Activated B cell treated with CpG ODN at 0.5 μM for 24 hours (primary cell): ENCODE measurements around the gene BBIP1. TPM values are rescaled to one million over a fixed set of nuclear protein-coding genes. Genes with fewer than 3 reads are reported as not detected.
A peak's percentile ranks its signal among the peaks of the same experiment; 100 is the strongest.

Source experiments
- ATAC-seq: fragments of 200-7000 bp; cut with Tn5 transposase; one replicate; pipeline ENCODE4 v1.10.0; 2021; ENCODE audit warnings: low read depth, mild to moderate bottlenecking, moderate library complexity
- CTCF ChIA-PET: fragments of 350-600 bp; sonication (Branson Sonifier 250); formaldehyde crosslinking; loops from one replicate; lab custom pipeline; 2021; ENCODE audit warnings: antibody characterized with exemption; lab: Charles Lee
- POLR2A ChIA-PET: fragments of 350-600 bp; sonication (Branson Sonifier 250); formaldehyde crosslinking; loops from one replicate; lab custom pipeline; 2021; ENCODE audit warnings: antibody characterized with exemption; lab: Charles Lee
- DNase-seq: peaks from one replicate; pipeline ENCODE4 v3.0.0; 2022
- H3K27ac Mint-ChIP-seq: one replicate; pipeline ENCODE4 v1.8.0; 2020; ENCODE audit warnings: mixed read lengths
- H3K27me3 Mint-ChIP-seq: one replicate; pipeline ENCODE4 v1.8.0; 2021; ENCODE audit warnings: mixed read lengths
- H3K36me3 Mint-ChIP-seq: one replicate; pipeline ENCODE4 v1.8.0; 2021; ENCODE audit warnings: low read depth, mixed read lengths
- H3K4me1 Mint-ChIP-seq: one replicate; pipeline ENCODE4 v1.8.0; 2021; ENCODE audit warnings: mixed read lengths
- H3K4me3 Mint-ChIP-seq: one replicate; pipeline ENCODE4 v1.8.0; 2020; ENCODE audit warnings: mild to moderate bottlenecking, mixed read lengths
- H3K9me3 Mint-ChIP-seq: one replicate; pipeline ENCODE4 v1.8.0; 2020; ENCODE audit warnings: mixed read lengths
- CTCF ChIP-seq: fragments of 200-600 bp; IDR thresholded peaks from one replicate; pipeline ENCODE4 v1.8.0; 2022; ENCODE audit warnings: antibody characterized with exemption, mild to moderate bottlenecking
- intact Hi-C: fragments of 100-400 bp; cut with micrococcal nuclease; formaldehyde crosslinking; loops from one replicate; pipeline ENCODE4 v1.15.1; 2024
- total RNA-seq: library from RNA; stranded (reverse); gene quantifications from 2 replicates; pipeline ENCODE4 v1.2.3, GENCODE V29; 2022

The BBIP1 gene
- total RNA-seq, 1 donor from 2014 or later, result 29.0 TPM

GRCh38 chr10:110887560-110887959 lies 31.4 kb downstream of the BBIP1 start:
- ChIA-PET POLR2A (interaction anchor here (1.0 to 2.2 kb wide), 3 partner anchors 15 to 287 kb away, joined by 3 to 7 read pairs (median 6); partner anchors contain the start of genes BBIP1 and SHOC2), CTCF (interaction anchor here (1.3 to 1.7 kb wide), 4 partner anchors 9 to 141 kb away, joined by 3 to 9 read pairs (median 5); no protein-coding TSS in a partner anchor)
- Mint-ChIP-seq H3K4me1 (peaks cover 17% of the 10 kb centered on the region), H3K27ac (peak overlapping the region; percentile 41), H3K9me3 (no peaks in the 10 kb centered on the region), H3K36me3 (peaks cover 75% of the 10 kb centered on the region), H3K4me3 (no peak overlapping the region), H3K27me3 (no peaks in the 10 kb centered on the region)
- intact Hi-C loops, result no loop called here
- TF ChIP-seq CTCF, result no peak
- DNase-seq (no peak), ATAC-seq (no peak)

GRCh38 chr10:110885932-110886674 lies 32.9 kb downstream of the BBIP1 start:
- ChIA-PET CTCF (interaction anchor here (1.7 kb wide), 1 partner anchor 11 kb away, joined by 6 read pairs; no protein-coding TSS in a partner anchor), POLR2A (interaction anchor here (2.2 kb wide), 1 partner anchor 13 kb away, joined by 7 read pairs; no protein-coding TSS in a partner anchor)
- TF ChIP-seq CTCF, result no peak
- H3K4me1 Mint-ChIP-seq, result peaks cover 27% of the 10 kb centered on the region
- peaks cover 75% of the 10 kb centered on the region for H3K36me3 Mint-ChIP-seq
- no peaks in the 10 kb centered on the region for H3K9me3 Mint-ChIP-seq
- intact Hi-C loops, result no loop called here
- no peak for ATAC-seq
- DNase-seq, result no peak
- no peak overlapping the region for H3K4me3 Mint-ChIP-seq
- H3K27me3 Mint-ChIP-seq, result no peaks in the 10 kb centered on the region
- H3K27ac Mint-ChIP-seq, result peak overlapping the region; percentile 38

DNA sequence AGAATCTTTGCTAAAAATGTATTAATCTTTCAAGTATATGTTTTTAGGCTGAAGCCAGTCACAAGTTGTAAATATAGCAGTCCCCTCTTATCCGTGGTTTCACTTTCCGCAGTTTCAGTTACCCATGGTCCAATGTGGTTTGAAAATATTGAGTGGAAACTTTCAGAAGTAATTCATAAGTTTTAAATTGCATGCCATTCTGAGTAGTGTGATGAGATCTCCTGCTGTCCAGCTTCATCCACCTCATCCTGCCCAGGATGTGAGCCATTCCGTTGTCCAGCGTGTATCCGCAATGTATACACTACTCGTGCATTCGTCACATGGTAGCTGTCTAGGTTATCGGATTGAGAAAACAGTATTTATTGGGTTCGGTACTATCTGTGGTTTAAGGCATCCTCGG lies 35.1 kb downstream of the BBIP1 start:
- CTCF ChIA-PET, result interaction anchor here (1.0 to 1.6 kb wide), 3 partner anchors 11 to 80 kb away, joined by 3 to 9 read pairs (median 3); no protein-coding TSS in a partner anchor
- ATAC-seq, result no peak
- no peak for TF ChIP-seq CTCF
- Mint-ChIP-seq H3K9me3 (no peaks in the 10 kb centered on the region), H3K27me3 (no peaks in the 10 kb centered on the region), H3K4me1 (peaks cover 39% of the 10 kb centered on the region), H3K36me3 (peaks cover 78% of the 10 kb centered on the region), H3K27ac (peak overlapping the region; percentile 79), H3K4me3 (no peak overlapping the region)
- DNase-seq, result no peak
- intact Hi-C loops, result loop anchor here (1.0 kb wide), 1 partner anchor 9 kb away; no protein-coding TSS in a partner anchor
- POLR2A ChIA-PET, result interaction anchor here (1.0 to 1.1 kb wide), 2 partner anchors 11 to 16 kb away, joined by 3 to 4 read pairs; no protein-coding TSS in a partner anchor

DNA sequence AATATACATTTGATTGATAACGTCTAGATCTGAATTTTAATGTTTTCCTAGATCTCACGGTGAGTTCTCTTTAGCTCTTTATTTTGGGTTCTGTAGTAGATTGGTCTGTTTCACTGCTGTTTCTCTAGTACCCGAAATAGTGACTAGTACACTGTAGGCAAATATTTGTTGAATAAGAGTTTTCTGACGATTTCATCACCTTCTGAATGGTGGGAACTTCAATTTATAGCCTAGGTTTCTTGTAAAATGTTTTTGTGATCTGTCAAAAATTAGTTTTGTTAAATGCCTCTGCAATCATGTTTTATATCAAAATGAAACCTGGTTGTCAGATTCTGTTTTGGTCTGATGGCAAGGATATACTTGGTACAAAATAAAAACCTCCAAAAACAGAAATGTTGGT lies 37.1 kb downstream of the BBIP1 start:
- no peak for DNase-seq
- H3K27me3 Mint-ChIP-seq, result no peaks in the 10 kb centered on the region
- intact Hi-C loops, result no loop called here
- peak overlapping the region; percentile 26 for H3K27ac Mint-ChIP-seq
- POLR2A ChIA-PET, result interaction anchor here (1.0 to 2.5 kb wide), 2 partner anchors 11 to 14 kb away, joined by 3 to 8 read pairs; no protein-coding TSS in a partner anchor
- no peaks in the 10 kb centered on the region for H3K9me3 Mint-ChIP-seq
- ATAC-seq, result no peak
- H3K4me1 Mint-ChIP-seq, result peaks cover 47% of the 10 kb centered on the region
- H3K4me3 Mint-ChIP-seq, result no peak overlapping the region
- no peak for TF ChIP-seq CTCF
- H3K36me3 Mint-ChIP-seq, result peaks cover 81% of the 10 kb centered on the region
- CTCF ChIA-PET, result interaction anchor here (1.3 to 2.2 kb wide), 2 partner anchors 77 to 79 kb away, joined by 3 to 9 read pairs; no protein-coding TSS in a partner anchor

DNA sequence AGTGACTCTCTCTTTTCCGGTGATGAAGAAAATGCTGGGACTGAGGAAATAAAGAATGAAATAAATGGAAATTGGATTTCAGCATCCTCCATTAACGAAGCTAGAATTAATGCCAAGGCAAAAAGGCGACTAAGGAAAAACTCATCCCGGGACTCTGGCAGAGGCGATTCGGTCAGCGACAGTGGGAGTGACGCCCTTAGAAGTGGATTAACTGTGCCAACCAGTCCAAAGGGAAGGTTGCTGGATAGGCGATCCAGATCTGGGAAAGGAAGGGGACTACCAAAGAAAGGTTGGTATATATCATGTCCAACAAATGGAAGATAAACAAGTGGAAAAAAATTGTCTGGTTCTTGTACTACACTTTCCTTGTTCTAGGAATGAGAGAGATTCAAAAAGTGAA lies 37.7 kb downstream of the BBIP1 start:
- Mint-ChIP-seq H3K36me3 (peaks cover 80% of the 10 kb centered on the region), H3K4me3 (no peak overlapping the region), H3K27ac (peak overlapping the region; percentile 37), H3K4me1 (peaks cover 47% of the 10 kb centered on the region), H3K27me3 (no peaks in the 10 kb centered on the region), H3K9me3 (no peaks in the 10 kb centered on the region)
- ATAC-seq (no peak), DNase-seq (no peak)
- ChIA-PET CTCF (interaction anchor here (2.2 kb wide), 1 partner anchor 78 kb away, joined by 9 read pairs; no protein-coding TSS in a partner anchor), POLR2A (interaction anchor here (1.4 to 2.5 kb wide), 3 partner anchors 10 to 39 kb away, joined by 4 to 8 read pairs (median 5); partner anchors contain the start of genes BBIP1 and SHOC2)
- TF ChIP-seq CTCF, result no peak
- intact Hi-C loops, result no loop called here
